Stimulated activated CD8-positive, alpha-beta memory T cell treated with anti-CD3 and anti-CD28 coated beads, Interleukin-15, amount 100 ng/mL, for 1 hour (primary cell): ENCODE measurements around the gene PMFBP1.
A peak's percentile ranks its signal among the peaks of the same experiment; 100 is the strongest.

Source experiments
- DNase-seq: peaks from one replicate; pipeline ENCODE4 v3.0.0-alpha.2; 2020; ENCODE audit warnings: low read depth

Gene PMFBP1

DNA sequence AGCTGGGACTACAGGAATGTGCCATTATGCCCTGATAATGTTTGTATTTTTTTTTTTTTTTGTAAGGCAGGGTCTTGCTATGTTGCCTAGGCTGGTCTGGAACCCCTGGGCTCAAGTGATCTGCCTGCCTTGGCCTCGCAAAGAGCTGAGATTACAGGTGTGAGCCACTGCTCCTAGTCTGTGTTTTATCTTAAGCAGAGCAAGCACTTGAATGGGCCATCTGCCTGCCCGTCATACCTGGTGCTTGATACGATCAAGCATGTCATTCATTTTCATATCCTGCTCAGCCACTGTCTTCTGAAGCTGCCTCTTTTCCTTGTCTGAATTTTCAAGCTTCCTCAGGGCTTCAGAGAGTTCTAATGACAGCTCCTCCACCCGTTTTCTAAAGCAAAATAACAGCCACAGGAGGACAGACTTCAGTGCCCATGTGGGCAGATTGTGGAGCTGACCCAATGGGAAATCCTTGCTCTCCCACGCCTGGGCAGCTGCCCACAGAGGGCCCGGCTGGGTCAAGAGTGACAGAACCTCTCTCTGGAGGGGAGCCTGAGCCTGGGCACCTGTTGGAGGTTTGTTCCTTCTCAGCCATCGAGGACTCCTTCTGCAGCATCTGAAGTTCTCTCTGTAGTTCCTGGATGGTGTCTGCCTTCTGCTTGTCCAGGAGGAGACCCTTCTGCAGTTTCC, 41.8 kb downstream of the PMFBP1 start:
- no peak for DNase-seq

DNA sequence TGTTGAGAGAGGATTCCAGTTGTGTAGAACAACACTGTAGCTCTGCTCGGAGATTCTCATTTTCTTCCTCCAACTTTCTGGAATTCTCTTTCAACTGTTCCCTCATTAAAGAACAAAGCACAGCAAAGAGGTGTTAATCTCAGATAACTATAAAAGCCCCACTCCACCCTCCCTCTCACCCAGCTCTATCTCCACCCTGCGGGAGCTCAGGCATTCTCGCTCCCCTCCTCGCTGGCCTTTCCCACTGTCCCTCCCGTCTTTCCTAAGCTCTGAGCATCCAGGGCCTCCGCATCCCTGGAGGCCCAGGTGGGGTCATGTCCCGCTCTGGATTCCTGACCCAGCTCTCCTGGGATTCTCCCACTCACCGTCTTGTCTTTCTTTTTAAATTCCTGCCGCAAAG, 43.3 kb downstream of the PMFBP1 start:
- no peak for DNase-seq

DNA sequence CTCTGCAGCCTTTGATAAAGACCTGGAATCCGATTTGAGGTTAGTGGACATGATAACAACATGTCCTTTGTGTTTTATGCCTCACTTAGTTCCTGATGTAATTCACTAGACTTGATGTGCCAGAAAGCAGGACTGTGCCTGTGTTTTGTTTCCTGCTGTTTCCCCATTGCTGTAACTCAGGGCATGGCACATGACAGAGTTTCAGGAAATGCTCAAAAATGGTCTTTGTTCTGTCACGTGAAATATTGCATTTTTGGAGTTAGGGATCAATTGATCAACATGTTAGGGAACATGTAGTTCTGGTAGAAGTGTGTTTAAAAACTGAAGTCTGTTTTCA, 45.6 kb downstream of the PMFBP1 start:
- DNase-seq = no peak

DNA sequence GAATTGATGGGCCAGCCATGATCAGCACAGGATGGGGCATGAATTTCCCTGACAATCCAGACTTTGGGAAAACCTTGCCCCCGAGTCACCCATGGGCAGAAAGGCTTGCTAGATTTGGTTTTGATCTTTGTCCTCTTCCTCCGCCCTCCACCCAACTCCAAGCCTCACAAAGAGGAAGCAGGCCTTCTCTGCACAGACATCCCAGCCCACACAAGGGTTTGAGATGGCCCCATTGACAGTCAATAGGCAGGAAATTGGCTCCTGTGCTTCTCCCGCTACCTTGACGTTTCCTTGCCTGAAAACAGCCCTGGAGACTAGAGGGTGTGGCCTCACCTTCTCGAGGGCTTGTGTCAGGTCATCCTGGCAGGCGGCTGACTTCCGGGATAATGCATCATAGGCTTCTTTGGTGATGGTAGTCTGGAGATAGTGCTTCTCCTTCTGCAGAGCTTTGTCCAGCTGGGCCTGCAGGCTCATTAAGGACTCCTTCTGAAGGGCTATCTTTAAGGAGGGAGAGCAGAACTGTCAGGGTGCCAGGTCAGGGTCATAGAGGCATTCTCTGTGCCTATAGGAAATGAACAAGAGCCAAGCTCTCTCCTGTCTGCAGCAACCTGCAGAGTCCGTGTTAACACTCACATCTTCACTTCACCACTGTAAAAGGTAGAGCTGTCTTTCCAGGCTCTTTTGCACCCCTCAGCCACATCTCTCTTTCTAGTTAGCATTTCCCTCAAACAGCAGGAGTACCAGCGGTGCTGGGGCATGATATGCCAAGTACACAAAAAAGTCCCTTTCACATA, 46.1 kb downstream of the PMFBP1 start:
- DNase-seq = no peak

DNA sequence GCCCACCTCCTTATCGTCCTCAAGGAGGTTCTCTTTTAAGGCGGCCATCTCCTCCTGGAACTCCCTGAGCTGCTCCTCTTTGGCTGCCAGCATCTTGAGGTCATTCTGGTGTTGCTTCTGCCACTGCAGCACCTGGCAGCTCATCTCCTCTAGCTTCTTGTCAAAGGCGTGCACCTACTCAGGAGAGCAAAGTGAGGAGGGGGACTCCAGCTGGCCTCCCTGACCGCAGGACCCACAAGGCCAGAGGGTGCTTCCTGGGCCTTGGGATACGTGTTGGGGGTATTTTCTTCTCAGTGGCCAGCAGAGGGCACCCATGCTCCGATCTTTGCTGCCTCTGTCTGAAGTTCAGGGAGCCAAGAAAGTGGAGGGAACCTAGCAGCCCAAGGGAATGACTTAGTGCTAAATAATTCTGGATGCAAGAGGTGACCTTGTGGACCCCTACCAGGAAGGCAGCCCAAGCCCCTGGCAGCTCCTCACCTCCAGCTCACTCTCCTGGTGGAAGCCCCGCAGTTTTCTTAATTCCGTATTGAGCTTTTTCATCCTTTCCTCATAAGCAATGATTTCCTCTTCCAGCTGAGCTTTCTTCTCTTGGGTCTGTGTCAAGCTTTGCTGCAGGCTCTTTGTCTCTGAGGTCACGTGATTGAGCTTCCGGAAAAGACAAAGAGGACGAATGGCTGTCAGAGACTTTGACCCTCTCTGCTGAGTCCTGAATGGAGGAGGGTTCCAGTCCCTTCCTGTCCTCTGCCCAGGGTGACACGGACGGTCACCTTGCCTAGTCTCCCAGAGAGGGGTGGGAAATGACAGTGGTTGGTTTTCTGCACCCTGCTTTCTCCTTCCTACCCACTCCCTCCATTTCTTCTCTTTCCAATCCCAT, 47.0 kb downstream of the PMFBP1 start:
- DNase-seq = peak; percentile 16

DNA sequence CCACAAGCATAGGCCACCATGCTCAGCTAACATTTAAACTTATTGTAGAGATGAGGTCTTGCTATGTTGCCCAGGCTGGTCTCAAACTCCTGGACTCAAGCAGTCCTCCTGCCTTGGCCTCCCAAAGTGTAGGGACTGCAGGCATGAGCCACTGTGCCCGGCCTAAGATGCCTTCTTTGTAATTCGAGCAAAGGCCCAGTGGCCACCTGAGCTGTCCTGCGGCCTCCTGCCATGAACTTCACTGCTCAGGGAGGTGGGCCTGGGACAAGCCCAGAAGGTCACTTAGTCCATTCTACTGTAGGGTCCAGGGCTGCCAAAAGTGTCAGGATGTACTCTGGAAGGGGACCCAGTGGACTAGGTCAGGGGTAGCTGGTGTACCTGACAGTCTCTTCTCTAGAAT, 47.8 kb downstream of the PMFBP1 start:
- DNase-seq = no peak

DNA sequence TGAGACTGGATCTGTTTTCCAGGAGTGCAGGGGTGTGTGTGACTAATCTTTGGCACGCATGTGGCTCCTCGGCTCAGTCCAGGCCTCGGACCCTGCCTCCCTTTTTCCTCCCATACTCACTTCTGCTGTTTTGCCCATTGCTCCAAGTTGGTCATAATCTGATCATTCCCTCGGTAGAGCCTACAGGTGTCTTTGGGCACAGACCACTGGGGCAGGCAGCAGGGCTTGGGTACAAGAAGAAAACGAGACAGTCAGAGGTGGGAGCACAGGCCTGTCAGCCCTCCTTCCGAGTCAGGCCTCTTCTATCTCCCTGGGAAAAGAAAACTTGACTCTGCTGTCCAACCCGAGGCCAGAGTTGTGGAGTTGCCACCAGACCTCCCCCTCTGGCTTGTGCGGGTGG, 48.5 kb downstream of the PMFBP1 start:
- DNase-seq = no peak

DNA sequence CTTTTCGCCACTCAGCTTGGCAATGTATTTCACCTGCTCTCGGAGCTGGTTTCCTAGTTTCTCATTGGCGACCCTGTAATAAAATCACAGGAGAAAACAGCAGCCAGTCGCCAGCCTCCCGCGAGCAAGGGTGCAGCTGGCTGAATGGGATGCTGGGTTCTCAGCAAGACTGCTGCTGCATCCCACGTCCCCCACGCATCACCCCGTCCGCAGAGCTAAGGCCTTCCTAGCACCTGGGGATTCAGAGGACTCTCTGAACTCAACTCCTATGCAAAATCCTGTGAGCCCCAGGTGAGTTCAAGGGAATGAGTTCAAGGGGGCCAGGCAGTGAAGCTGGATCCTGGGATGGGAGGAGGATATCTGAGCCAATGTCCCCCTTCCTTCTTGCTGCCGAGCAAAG, 49.0 kb downstream of the PMFBP1 start:
- no peak for DNase-seq

DNA sequence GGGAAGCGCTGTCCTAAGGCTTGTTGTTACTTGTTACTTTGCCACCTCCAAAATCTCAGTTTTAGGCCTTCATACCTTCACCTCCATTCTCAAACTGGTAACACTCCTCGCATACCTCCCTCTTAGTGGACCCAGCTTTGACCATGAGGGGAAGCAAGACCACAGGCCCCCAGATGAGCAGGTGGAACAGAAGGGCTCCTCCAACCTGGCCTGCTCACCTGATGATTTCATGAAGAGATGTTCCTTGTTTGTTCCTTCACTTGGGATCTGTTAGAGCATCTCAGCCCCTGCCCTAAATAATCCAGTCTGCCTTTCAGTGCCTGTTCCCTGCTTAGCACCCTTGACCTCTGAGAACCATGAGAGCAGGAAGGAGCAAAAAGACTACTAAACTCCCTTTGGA, 49.6 kb downstream of the PMFBP1 start:
- DNase-seq = no peak

DNA sequence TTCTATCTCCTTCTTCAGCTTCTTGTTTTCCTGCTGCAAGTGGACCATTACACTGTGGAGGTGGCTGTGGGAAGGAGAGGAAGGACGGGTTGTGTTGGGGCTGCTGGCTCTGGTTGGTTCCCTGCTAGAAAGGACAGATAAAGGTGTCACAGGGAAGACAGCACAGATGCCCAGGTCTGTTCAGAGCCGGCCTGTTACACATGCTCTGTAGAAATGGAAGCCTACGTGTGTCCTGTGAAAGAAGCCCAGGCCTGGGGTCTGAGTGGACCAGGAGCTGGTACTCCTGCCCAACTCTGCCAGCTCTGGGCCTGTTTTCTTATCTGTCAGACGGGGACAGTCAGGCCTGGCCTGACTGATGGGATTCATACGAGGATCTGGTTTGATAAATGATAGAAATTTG, 51.9 kb downstream of the PMFBP1 start:
- DNase-seq = no peak

DNA sequence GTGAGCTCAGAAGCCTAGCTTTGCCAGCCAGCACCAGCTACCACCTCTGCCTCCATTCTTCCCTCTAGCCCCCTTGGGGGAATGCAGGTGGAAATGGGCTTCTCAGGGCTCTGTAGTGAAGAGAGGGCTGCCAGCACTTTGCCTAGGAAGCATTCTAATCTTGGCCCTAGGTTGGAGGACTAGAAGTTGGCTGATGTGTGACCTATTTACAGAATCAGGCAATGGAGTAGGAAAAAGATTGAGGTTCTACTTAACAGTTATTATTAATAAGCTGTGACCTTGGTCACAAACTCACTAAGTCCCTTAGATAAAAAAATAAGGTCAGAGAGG, 58.4 kb downstream of the PMFBP1 start:
- no peak for DNase-seq

DNA sequence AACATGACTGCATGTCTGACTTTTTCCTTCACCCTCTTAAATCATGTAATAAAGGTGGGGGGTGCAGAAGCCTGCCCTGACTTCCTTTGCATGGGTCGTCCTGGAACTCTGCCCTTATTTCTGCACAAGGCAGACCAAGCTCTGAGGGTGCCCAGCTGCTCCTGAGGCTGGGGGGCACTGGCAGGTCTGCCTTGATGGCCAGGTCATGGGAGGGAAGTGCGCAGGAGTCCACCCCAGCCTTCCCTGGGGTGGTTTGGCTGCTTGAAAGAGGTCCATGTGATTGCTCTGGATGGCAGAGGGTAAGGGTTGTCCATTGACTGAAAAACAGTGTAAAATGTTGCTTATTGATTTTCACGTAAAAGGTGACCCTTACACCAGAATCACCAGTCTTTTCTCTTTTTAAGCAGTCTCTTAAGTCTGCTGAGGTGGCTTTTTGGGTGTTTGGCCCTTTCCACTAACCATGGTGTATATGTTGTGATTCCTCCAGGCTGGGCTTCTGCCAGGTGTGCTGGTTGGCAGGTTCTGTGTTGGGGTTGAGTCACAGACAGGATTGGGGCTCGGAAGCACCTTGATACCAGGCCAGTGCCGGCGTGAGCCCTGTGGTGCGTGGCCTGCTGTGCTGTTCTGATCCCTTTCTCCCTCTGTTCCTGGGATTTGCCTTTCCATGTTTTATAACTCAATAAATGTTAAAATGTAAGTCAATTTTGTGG, 58.9 kb downstream of the PMFBP1 start:
- DNase-seq = no peak

DNA sequence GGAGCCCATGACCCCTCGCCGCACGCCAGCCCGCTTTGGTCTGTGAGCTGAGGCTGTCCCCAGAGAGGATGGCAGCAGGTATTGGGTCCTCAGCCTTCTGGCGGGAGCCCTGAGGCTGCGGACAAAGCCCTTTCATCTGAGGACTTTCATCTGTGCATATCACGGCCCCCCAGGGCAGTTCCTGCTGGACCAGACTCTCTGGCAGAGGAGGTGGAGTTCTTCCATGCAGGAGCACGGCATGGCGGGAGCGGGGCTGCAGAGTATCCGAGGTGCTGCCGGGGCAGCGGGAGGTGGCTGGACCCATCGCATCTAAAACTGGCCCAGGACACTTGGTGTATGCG, 59.5 kb downstream of the PMFBP1 start:
- DNase-seq = no peak

DNA sequence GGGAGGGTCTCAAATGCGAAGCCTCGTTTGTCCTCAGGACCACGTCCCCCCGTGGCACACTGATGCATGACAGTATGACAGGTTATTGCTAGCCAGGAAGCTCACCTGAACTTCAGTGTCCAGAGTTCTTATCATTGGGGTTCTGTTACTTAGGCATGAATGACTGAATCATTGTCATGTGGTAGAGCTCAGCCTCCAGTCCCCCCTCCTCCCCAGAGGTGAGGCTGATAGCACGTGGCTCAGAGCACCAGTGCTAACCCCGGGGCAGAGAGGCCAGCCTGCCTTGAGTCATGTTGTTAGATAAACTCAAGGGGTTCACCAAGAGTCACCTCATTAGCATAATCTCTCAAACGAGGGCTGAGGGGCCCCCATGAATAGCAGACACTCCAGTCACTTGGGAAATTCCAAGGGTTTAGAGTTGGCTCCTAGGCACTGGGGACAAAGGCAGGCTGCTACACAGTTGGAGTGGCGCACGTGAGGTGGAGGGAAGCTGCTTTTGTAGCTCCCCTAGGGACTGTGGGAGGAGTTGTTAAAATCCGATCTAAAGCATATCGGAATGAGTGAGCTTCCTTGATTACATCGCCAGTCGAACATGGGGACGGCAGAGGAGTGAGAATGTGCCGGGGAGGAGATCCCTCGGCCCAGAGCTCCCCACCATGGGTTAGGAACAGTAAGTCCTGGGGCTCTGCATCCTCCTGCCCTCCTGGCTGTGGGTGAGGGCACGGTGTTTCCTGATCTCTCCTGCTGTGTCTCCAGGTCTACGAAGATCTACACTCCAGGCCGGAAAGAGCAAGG, 60.1 kb downstream of the PMFBP1 start:
- DNase-seq = no peak

DNA sequence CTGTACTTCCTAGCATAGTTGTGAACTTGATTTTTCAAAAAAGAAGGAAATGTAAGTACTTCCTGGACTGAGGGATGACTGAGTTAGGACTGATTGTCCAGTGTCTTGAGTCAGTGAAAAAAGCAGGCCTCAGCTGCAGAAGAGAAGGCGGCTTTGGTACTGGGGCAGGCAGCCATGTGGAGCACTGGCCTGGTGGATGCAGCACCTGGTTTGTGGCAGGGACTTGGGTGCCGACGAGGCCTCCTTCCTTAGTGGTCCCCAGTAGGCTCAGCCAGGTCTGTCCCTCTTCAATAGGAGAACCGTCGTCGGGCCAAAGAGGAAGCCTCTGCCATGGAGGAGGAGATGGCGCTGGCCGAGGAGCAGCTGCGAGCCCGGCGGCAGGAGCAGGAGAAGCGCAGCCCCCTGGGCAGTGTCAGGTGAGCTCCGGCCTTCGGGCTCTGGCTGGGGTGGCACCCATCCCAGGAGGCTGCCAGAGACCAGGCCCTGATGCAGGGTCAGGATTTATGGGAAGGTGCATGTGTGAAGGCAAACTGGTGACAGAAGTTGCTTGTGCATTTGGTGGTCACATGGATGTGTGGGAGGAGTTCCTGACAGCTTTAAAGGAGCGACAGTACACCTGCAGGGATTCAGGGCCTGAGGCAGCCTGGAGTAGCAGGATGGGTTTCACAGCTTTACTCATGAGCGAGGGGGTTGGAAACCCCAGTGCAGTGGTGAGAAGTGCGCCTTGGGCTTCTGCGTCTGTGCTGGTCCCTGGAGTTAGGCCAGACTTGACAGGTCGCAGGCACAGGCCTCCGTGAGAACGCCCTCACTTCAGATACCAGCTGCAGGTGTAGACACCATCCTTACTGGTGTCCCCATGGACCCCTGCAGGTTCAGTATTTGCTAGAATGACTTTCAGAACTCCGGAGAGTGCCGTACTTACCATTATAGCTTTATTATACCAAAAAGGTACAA, 61.0 kb downstream of the PMFBP1 start:
- no peak for DNase-seq

DNA sequence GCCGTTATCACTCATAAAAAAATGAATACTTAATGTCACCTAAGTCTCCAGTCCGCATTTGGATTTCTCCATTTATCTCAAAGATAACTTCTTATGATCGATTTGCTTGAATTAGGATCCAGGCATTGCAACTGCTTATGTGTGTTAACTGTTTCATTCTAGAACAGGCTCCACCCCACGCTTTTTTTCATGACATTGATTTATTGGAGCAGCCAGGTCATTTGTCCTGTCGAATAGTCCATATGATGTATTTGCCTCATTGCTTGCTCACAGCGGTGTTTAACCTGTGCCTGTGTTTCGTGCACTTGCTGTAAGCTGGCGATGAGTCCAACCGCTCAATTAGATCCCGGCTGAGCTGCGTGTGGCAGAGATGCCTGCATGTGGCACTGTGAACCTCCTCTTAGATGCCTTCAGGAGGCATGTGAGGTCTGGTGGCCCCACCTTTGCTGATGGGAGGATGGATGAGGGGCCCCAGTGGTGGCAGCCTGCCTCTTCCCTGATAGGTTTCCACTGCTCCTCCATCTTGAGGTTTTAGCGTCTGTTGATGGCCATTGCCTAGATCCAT, 61.9 kb downstream of the PMFBP1 start:
- no peak for DNase-seq

DNA sequence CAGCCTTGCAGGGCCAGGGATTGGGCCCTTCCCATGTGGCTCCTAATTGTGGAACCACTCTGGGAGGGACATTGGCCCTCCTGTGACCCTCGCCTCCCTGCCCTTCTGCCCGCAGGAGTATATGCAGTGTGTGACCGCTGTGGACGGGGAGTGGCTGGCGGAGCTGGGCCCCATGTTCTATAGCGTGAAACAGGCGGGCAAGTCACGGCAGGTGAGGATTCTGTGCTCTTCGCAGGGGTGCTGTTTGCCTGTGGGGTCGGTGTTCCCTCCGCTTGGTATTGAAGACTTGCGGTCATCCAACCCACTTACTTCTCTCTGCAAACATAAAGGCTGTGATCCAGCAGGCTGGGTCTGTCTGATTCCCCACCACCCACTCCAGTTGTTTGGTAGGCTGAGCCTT, 62.7 kb downstream of the PMFBP1 start:
- DNase-seq = no peak

DNA sequence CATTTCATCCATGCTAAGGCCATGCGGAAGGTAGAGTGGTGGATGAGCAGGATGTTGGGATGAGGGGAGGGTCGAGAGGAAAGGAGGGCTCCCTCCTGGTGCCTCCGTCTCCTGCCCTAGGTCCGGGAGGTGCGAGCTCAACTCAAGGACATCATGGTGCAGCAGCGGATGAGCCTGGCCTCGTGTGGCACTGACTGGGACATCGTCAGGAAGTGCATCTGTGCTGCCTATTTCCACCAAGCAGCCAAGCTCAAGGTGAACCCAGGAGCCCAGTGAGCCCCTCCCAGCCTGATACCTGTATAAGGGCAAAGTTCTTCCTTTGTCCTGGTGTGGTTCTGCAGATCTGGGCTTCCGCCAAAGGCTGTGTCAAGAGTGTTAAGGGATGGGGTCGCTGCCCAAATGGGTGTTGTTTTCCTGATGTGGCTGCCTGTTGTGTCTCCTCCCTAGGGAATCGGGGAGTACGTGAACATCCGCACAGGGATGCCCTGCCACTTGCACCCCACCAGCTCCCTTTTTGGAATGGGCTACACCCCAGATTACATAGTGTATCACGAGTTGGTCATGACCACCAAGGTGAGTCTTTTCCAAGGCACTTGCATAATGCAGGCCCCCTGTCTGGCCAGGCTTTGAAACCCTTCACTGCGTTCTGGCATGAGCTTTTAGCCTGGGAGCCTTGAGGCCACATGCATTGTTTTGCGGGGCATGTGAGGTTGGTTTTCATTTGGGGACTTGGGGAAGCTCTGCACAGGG, 63.4 kb downstream of the PMFBP1 start:
- no peak for DNase-seq

DNA sequence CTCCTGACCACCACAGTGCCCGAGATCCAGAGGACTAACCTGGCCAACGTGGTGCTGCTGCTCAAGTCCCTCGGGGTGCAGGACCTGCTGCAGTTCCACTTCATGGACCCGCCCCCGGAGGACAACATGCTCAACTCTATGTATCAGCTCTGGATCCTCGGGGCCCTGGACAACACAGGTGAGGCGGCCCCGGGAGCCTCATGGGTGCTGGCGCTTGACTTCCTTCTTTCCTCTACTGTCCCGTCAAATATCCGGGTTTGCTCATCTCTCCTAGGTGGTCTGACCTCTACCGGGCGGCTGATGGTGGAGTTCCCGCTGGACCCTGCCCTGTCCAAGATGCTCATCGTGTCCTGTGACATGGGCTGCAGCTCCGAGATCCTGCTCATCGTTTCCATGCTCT, 64.6 kb downstream of the PMFBP1 start:
- DNase-seq = no peak

DNA sequence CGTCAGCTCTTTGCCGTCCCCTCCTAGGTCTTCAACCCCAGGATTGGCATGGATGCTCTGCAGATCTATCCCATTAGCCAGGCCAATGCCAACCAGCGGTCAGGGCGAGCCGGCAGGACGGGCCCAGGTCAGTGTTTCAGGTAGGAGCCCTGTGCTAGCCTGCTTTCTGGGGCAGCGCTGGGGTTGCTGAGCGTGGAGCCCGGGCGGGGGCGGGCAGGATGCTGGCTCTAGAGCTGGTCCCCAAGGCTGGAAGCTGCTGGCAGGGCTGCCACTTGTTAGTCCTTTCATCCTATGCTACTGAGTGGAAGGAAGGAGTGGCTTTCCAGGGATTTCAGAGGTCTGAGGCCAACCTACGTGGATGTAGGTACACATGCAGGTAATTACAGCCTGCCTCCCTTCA, 66.0 kb downstream of the PMFBP1 start:
- no peak for DNase-seq
